ENCODE measurements around the gene RNFT1.

- no peak for TF ChIP-seq CTCF (IDR thresholded peaks at IDR 0.05; ENCODE audit: insufficient read depth, low read depth, low read length)
- TF ChIP-seq EZH2 (IDR thresholded peaks at IDR 0.05; ENCODE audit: insufficient read depth, low read length), result no peak
These were observed 630 bp downstream of the RNFT1 start for GRCh38 chr17:59963738-59964481.
